HL-60/S4 treated with phorbol 12-myristate 13-acetate at 8.2 ng/mL for 4 days and 3 days (cell line): ENCODE data around the gene ATXN7L2.

ENCODE experiments used
- in situ Hi-C: fragments of 300-500 bp; cut with MboI; formaldehyde crosslinking; loops from 2 replicates; pipeline ENCODE4 v1.15.0; 2022; ENCODE audit warnings: low sequenced_read_pairs

ATXN7L2 gene

GRCh38 chr1:109497449-109498160, 13.9 kb downstream of the ATXN7L2 start:
- in situ Hi-C loops: loop anchor here (5.0 kb wide), 1 partner anchor 40 kb away; the partner anchor contains the start of gene GPR61

- in situ Hi-C loops: loop anchor here (5.0 kb wide), 1 partner anchor 39 kb away; the partner anchor contains the start of gene GPR61
These were observed 14.6 kb downstream of the ATXN7L2 start for GRCh38 chr1:109498161-109498801.

GRCh38 chr1:109499081-109499480, 15.4 kb downstream of the ATXN7L2 start:
- in situ Hi-C loops: loop anchor here (5.0 kb wide), 1 partner anchor 38 kb away; the partner anchor contains the start of gene GPR61

- in situ Hi-C loops: loop anchor here (5.0 kb wide), 1 partner anchor 37 kb away; the partner anchor contains the start of gene GPR61
These were observed 16.2 kb downstream of the ATXN7L2 start for GRCh38 chr1:109499661-109500536.

- in situ Hi-C loops: no loop called here
These were observed 17.3 kb downstream of the ATXN7L2 start for GRCh38 chr1:109500941-109501381.

GRCh38 chr1:109501644-109502363, 18.1 kb downstream of the ATXN7L2 start:
- in situ Hi-C loops: no loop called here

- in situ Hi-C loops: no loop called here
These were observed 18.7 kb downstream of the ATXN7L2 start for GRCh38 chr1:109502364-109502851.

- in situ Hi-C loops: no loop called here
These were observed 20.2 kb downstream of the ATXN7L2 start for GRCh38 chr1:109503935-109504334.

- in situ Hi-C loops: no loop called here
These were observed 21.3 kb downstream of the ATXN7L2 start for GRCh38 chr1:109504974-109505373.

GRCh38 chr1:109508001-109508872, 24.5 kb downstream of the ATXN7L2 start:
- in situ Hi-C loops: no loop called here

GRCh38 chr1:109508873-109509175, 25.1 kb downstream of the ATXN7L2 start:
- in situ Hi-C loops: no loop called here

GRCh38 chr1:109509176-109510134, 25.8 kb downstream of the ATXN7L2 start, which contains the start of gene AMIGO1:
Gene AMIGO1 (minus strand): TSS chr1:109509727. CDS start chr1:109508912, 815 bp downstream.
- in situ Hi-C loops: no loop called here

GRCh38 chr1:109513110-109513710, 29.5 kb downstream of the ATXN7L2 start:
- in situ Hi-C loops: no loop called here

GRCh38 chr1:109514846-109515245, 31.1 kb downstream of the ATXN7L2 start:
- in situ Hi-C loops: no loop called here

- in situ Hi-C loops: no loop called here
These were observed 33.2 kb downstream of the ATXN7L2 start for GRCh38 chr1:109516872-109517271.

GRCh38 chr1:109517337-109517736, 33.6 kb downstream of the ATXN7L2 start:
- in situ Hi-C loops: no loop called here

- in situ Hi-C loops: no loop called here
These were observed 37.6 kb downstream of the ATXN7L2 start for GRCh38 chr1:109521002-109521951.
